Activated CD4-positive, alpha-beta T cell treated with anti-CD3 and anti-CD28 coated beads, Interleukin-2, amount 10 ng/mL, durations not matched to agents 7 days and 5 days (primary cell): ENCODE data around the gene ABCC12. TPM values are rescaled to one million over a fixed set of nuclear protein-coding genes. Genes with fewer than 3 reads are reported as not detected.

Experiments used
- CTCF ChIA-PET: fragments of 350-600 bp; sonication (Branson Sonifier 250); formaldehyde crosslinking; loops from one replicate; lab custom pipeline; 2021; ENCODE audit warnings: antibody characterized with exemption; lab: Charles Lee
- POLR2A ChIA-PET: fragments of 350-600 bp; sonication (Branson Sonifier 250); formaldehyde crosslinking; loops from one replicate; lab custom pipeline; 2021; ENCODE audit warnings: antibody characterized with exemption; lab: Charles Lee
- DNase-seq: peaks from one replicate; pipeline ENCODE4 v3.0.0-alpha.2; 2020
- H3K27ac Mint-ChIP-seq: one replicate; pipeline ENCODE4 v1.8.0; 2021; ENCODE audit warnings: mild to moderate bottlenecking, moderate library complexity, mixed read lengths
- H3K27me3 Mint-ChIP-seq: one replicate; pipeline ENCODE4 v1.8.0; 2021; ENCODE audit warnings: mixed read lengths
- H3K36me3 Mint-ChIP-seq: one replicate; pipeline ENCODE4 v1.8.0; 2021; ENCODE audit warnings: low read depth, mixed read lengths
- H3K4me1 Mint-ChIP-seq: one replicate; pipeline ENCODE4 v1.8.0; 2021; ENCODE audit warnings: mixed read lengths
- H3K4me3 Mint-ChIP-seq: one replicate; pipeline ENCODE4 v1.8.0; 2021; ENCODE audit warnings: mild to moderate bottlenecking, moderate library complexity, mixed read lengths
- H3K9me3 Mint-ChIP-seq: one replicate; pipeline ENCODE4 v1.8.0; 2021; ENCODE audit warnings: mixed read lengths
- total RNA-seq, 2 experiments: library from RNA; stranded (reverse); gene quantifications; one replicate each; pipeline ENCODE4 v1.2.3, GENCODE V29; 2021

Gene ABCC12
- total RNA-seq: not detected

GRCh38 chr16:48155926-48156789 is at the start of gene ABCC12:
Gene ABCC12 (minus strand): TSS chr16:48155993. CDS start chr16:48146424, 9,569 bp downstream.
- Mint-ChIP-seq H3K36me3 (no peaks in the 10 kb centered on the region), H3K4me1 (peaks cover 14% of the 10 kb centered on the region), H3K27me3 (peaks cover 22% of the 10 kb centered on the region), H3K27ac (no peak within 1 kb of the TSS), H3K9me3 (no peaks in the 10 kb centered on the region), H3K4me3 (no peak within 1 kb of the TSS)
- CTCF ChIA-PET: interaction anchor here (1.2 kb wide), 1 partner anchor 1296 kb away, joined by 3 read pairs; no protein-coding TSS in a partner anchor
- DNase-seq: no peak
- POLR2A ChIA-PET: no interaction called here

GRCh38 chr16:48204825-48205151 is 49.0 kb upstream of the ABCC12 start:
- CTCF ChIA-PET: interaction anchor here (1.5 kb wide), 1 partner anchor 11 kb away, joined by 3 read pairs; no protein-coding TSS in a partner anchor

DNA sequence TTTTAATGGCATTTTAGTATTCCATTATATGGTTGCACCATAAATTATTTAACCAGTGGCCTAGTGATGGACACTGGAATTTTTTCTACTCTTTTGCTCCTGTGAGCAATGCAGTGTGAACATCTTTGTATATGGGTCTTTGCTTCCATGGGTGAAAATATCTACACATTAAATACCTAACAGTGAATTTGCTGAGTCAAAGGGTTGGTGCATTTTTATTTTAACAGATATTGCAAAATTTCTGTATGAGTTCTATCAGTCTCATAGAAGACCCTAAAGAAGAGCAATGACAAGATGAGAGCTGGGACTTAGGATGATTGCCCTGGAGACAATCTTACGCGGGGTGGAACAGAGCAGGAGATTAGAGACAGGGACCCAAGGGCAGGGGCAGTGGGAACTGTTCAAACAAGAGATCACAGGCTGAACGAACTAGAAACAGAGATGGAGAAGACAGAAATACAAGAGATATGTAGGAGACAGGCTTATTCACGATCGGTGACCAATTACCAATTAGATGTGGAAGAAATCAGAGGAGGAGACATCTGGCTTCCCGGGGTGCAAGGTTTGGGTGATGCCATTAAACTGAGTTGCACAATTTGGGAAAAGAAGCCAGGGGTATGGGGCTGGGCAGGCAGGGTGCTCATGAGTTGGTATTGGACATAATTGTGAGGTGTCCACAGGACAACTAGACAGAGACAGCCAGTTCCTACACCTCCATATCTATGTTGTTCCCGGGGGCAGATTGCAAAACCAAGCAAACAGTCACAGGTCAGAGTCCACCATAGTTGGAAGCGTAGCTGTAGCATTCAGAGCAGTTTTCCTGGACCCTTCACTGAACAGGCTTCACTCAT is 48.4 kb upstream of the ABCC12 start:
- no peaks in the 10 kb centered on the region for H3K4me1 Mint-ChIP-seq
- no peak for DNase-seq
- CTCF ChIA-PET: interaction anchor here (1.5 kb wide), 1 partner anchor 11 kb away, joined by 3 read pairs; no protein-coding TSS in a partner anchor
- no peaks in the 10 kb centered on the region for H3K36me3 Mint-ChIP-seq
- POLR2A ChIA-PET: no interaction called here
- no peak overlapping the region for H3K27ac Mint-ChIP-seq
- H3K9me3 Mint-ChIP-seq: no peaks in the 10 kb centered on the region
- peaks cover 1% of the 10 kb centered on the region for H3K27me3 Mint-ChIP-seq
- H3K4me3 Mint-ChIP-seq: no peak overlapping the region

More at GRCh38 chr16:48204825-48205151, 49.0 kb upstream of the ABCC12 start:
- Mint-ChIP-seq H3K27me3 (peaks cover 1% of the 10 kb centered on the region), H3K4me3 (no peak overlapping the region), H3K36me3 (no peaks in the 10 kb centered on the region), H3K27ac (no peak overlapping the region), H3K9me3 (no peaks in the 10 kb centered on the region), H3K4me1 (no peaks in the 10 kb centered on the region)
- POLR2A ChIA-PET: no interaction called here
- DNase-seq: no peak

- H3K27me3 Mint-ChIP-seq: peaks cover 3% of the 10 kb centered on the region
- no peak overlapping the region for H3K4me3 Mint-ChIP-seq
- POLR2A ChIA-PET: no interaction called here
- no peaks in the 10 kb centered on the region for H3K4me1 Mint-ChIP-seq
- no peaks in the 10 kb centered on the region for H3K36me3 Mint-ChIP-seq
- H3K9me3 Mint-ChIP-seq: no peaks in the 10 kb centered on the region
- H3K27ac Mint-ChIP-seq: no peak overlapping the region
- DNase-seq: no peak
- CTCF ChIA-PET: interaction anchor here (0.6 kb wide), 1 partner anchor 40 kb away, joined by 5 read pairs; no protein-coding TSS in a partner anchor
Observed at GRCh38 chr16:48201515-48202201, 45.9 kb upstream of the ABCC12 start.

- Mint-ChIP-seq H3K9me3 (no peaks in the 10 kb centered on the region), H3K27ac (no peak overlapping the region), H3K4me1 (no peaks in the 10 kb centered on the region), H3K27me3 (peaks cover 1% of the 10 kb centered on the region), H3K36me3 (no peaks in the 10 kb centered on the region), H3K4me3 (no peak overlapping the region)
- ChIA-PET CTCF (no interaction called here), POLR2A (interaction anchor here (0.7 kb wide), 1 partner anchor 298 kb away, joined by 7 read pairs; no protein-coding TSS in a partner anchor)
- DNase-seq: no peak
Observed at GRCh38 chr16:48197294-48197693, 41.5 kb upstream of the ABCC12 start.

- Mint-ChIP-seq H3K4me3 (no peak overlapping the region), H3K27me3 (peaks cover 1% of the 10 kb centered on the region), H3K27ac (no peak overlapping the region), H3K4me1 (peaks cover 1% of the 10 kb centered on the region), H3K9me3 (no peaks in the 10 kb centered on the region), H3K36me3 (no peaks in the 10 kb centered on the region)
- ChIA-PET POLR2A (no interaction called here), CTCF (interaction anchor here (0.8 to 1.4 kb wide), 2 partner anchors 14 to 18 kb away, joined by 3 read pairs; no protein-coding TSS in a partner anchor)
- no peak for DNase-seq
Observed at GRCh38 chr16:48194828-48195556, 39.2 kb upstream of the ABCC12 start.

DNA sequence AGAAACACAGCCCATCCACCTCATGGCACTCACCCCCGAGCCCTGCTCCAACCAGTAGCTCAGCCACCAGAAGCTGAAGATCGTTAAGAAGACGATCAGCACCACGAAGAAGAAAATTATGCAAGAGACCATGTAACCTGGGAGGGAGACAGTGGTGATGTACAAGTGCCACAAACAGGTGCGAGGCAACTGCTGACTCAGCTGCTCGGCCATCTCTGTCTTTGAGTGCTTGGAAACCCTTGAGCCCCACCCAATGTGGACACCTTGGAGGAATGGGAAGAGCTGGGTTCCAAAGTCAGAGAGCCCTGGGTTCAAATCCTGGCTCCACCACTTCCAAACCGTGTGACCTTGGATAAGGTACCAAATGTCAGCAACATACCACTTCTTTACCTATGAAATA is 38.1 kb upstream of the ABCC12 start:
- Mint-ChIP-seq H3K27ac (no peak overlapping the region), H3K4me1 (peaks cover 10% of the 10 kb centered on the region), H3K4me3 (no peak overlapping the region), H3K9me3 (no peaks in the 10 kb centered on the region), H3K36me3 (no peaks in the 10 kb centered on the region), H3K27me3 (peaks cover 1% of the 10 kb centered on the region)
- DNase-seq: no peak
- ChIA-PET CTCF (interaction anchor here (1.1 to 1.5 kb wide), 2 partner anchors 11 to 488 kb away, joined by 3 read pairs; no protein-coding TSS in a partner anchor), POLR2A (no interaction called here)

- no peak overlapping the region for H3K4me3 Mint-ChIP-seq
Observed at GRCh38 chr16:48188449-48189102, 32.8 kb upstream of the ABCC12 start.

DNA sequence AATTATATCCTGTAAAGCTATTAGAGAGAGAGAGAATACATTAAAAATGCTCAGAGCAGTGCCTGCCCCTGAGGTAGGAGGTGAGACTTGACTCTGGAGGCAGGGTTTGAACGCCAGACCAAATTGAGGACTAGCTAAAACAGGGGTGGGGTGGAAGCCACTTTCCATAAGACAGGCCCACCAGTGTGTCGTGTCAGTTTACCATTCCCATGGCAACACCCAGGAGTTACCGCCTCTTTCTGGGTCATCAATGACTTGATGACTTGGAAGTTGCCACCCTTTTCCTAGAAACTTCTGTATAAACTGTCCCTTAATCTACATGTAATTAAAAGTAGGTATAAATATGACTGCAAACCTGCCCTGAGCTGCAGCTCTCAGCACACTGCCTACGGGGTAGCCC is 32.0 kb upstream of the ABCC12 start:
- Mint-ChIP-seq H3K4me1 (peaks cover 20% of the 10 kb centered on the region), H3K27me3 (peaks cover 3% of the 10 kb centered on the region), H3K36me3 (no peaks in the 10 kb centered on the region), H3K9me3 (no peaks in the 10 kb centered on the region), H3K27ac (no peak overlapping the region), H3K4me3 (no peak overlapping the region)
- DNase-seq: no peak
- ChIA-PET POLR2A (no interaction called here), CTCF (no interaction called here)

More at GRCh38 chr16:48188449-48189102, 32.8 kb upstream of the ABCC12 start:
- CTCF ChIA-PET: interaction anchor here (0.6 kb wide), 1 partner anchor 1850 kb away, joined by 3 read pairs; no protein-coding TSS in a partner anchor
- Mint-ChIP-seq H3K4me1 (peaks cover 20% of the 10 kb centered on the region), H3K9me3 (no peaks in the 10 kb centered on the region), H3K27ac (no peak overlapping the region), H3K27me3 (peaks cover 3% of the 10 kb centered on the region), H3K36me3 (no peaks in the 10 kb centered on the region)
- POLR2A ChIA-PET: no interaction called here
- no peak for DNase-seq

- H3K27me3 Mint-ChIP-seq: peaks cover 3% of the 10 kb centered on the region
- peaks cover 15% of the 10 kb centered on the region for H3K4me1 Mint-ChIP-seq
- H3K9me3 Mint-ChIP-seq: no peaks in the 10 kb centered on the region
- H3K27ac Mint-ChIP-seq: no peak overlapping the region
- H3K4me3 Mint-ChIP-seq: no peak overlapping the region
- ChIA-PET POLR2A (no interaction called here), CTCF (interaction anchor here (1.1 kb wide), 1 partner anchor 438 kb away, joined by 4 read pairs; no protein-coding TSS in a partner anchor)
- no peaks in the 10 kb centered on the region for H3K36me3 Mint-ChIP-seq
- DNase-seq: no peak
Observed at GRCh38 chr16:48184681-48185080, 28.9 kb upstream of the ABCC12 start.

DNA sequence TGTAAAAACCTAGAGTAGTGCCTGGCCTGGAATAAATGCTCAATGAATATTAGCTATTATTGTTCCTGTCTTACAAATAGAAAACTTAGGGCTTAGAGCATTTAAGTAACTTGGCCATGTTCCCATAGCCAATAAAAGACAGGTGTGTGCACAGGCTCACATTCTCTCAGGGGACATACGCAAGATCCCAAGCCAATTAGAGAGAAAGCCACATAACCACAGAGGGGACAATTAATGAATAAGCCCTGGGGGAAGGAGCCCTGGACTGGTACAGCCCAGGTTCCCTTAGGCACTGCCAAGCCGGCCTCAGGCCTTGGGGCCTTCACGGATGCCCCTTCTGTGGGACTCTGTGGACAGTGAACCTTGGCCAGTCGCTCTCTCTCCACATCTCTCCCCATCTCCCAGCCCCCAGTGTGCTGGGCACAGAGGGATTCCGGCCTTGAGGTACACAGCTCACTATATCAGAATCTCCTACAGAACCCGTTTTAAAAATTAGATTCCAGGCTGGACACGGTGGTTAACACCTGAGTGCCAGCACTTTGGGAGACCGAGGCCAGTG is 27.3 kb upstream of the ABCC12 start:
- CTCF ChIA-PET: interaction anchor here (0.8 to 2.2 kb wide), 2 partner anchors 10 to 440 kb away, joined by 3 to 6 read pairs; no protein-coding TSS in a partner anchor
- Mint-ChIP-seq H3K4me3 (no peak overlapping the region), H3K9me3 (no peaks in the 10 kb centered on the region)

More for the DNA sequence above, 27.3 kb upstream of the ABCC12 start:
- no peaks in the 10 kb centered on the region for H3K36me3 Mint-ChIP-seq
- peaks cover 2% of the 10 kb centered on the region for H3K4me1 Mint-ChIP-seq
- no peak overlapping the region for H3K27ac Mint-ChIP-seq
- POLR2A ChIA-PET: no interaction called here
- no peak for DNase-seq
- H3K27me3 Mint-ChIP-seq: peaks cover 3% of the 10 kb centered on the region
